ENCODE measurements around the gene MTNR1A. TPM values are rescaled to one million over a fixed set of nuclear protein-coding genes. Genes with fewer than 3 reads are reported as not detected.
"Not testable (repeated sequence)": the region's sequence is repeated elsewhere in the genome, so short reads cannot be mapped to it uniquely, and the experiment has no call there.

MTNR1A gene
- total RNA-seq, 2 donors from 2014 or later: 3.3 to 5.8 TPM

DNA sequence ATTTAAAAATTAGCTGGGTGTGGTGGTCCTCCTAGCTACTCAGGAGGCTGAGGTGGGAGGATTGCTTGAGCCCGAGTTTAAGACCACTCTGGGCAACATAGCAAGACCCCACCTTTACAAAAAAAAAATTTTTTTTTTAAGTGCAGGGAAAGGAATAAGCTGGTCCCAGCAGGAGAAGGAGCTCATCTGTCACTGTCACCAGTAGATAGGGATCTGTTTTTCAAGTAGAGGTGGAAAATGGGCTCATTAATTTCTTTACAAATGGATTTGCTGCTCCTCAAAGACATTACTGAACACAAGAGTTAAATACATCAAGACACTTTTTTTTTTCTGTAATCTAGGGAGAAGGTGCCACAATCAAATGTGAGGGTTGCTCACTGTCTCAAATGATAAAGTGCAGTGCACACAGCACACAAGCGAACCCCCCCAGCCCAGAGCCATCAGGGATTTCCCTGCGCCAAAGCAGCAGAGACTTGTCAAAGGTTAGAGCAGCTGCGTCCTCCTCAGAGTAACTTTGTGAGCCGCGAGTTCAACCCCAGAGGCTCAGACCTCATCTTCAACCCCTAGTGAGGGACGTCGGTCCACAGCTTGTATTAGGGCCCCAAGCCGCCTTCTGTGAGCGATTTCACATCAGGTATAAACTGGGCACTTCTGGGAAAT is 14.3 kb upstream of the MTNR1A start:
- intact Hi-C loops (cut with DNase I, micrococcal nuclease): no loop called here
- DNase-seq: peak in 1 of 2 donors; percentile 26
- ATAC-seq: peak; percentile 32

DNA sequence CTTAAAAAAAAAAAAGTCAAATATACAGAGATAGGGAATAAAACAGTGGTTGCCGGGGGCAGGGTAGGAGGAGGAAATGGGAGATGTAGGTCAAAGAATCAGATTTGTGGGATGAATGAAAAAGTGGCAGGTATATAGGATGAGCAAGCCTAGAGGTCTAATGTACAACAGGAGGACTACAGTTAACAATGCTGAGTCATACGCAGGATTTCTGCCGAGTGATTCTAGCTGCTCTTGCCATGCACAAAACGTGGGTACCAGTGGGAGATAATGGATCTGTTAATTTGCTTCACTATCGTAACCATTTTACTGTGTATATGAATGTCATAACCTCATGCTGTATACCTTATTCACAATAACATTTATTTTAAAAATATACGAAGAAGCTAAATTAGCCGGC is 10.7 kb upstream of the MTNR1A start:
- intact Hi-C loops (cut with DNase I, micrococcal nuclease): no loop called here
- DNase-seq (no peak), ATAC-seq (no peak)

DNA sequence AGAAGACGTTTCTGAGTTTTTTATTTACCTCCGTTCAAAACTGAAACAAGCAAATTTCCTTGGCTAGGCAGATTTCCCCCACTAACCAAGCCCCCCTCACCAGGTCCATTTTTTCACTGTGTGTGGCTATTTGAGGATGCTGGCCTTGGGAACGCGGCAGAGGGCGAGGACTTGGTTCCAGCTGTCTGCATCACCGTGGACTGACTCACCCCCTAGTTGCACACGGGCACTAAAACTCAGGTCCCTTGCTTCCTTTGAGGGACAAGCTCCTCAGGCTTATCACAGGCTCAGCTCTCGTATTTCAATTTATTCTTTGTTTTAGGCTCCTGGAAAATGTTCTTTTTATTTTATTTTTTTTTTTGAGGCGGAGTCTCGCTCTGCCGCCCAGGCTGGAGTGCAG is 8.4 kb upstream of the MTNR1A start:
- no peak for ATAC-seq
- intact Hi-C loops (cut with DNase I, micrococcal nuclease): no loop called here

DNA sequence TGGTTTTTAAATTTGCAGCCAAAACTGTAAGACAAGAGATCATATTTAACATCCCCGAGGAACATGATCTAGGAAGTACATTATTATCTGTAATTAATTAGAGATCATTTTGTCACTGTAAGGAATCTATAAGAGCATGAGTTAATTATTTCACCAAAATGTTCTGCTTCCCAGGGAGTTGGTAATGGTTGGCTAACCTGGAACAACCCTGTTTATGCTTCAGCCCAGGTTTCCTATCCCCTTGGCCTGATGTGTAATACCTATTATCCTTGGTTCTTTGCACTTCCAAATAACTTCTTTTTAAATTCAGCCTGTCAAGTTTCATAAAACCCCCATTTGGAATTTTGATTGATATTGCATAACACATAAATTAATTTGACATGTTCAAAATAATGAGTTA is 6.4 kb upstream of the MTNR1A start:
- DNase-seq: no peak
- no peak for ATAC-seq
- intact Hi-C loops (cut with DNase I, micrococcal nuclease): no loop called here

More for the DNA sequence above, 8.4 kb upstream of the MTNR1A start:
- DNase-seq: no peak

DNA sequence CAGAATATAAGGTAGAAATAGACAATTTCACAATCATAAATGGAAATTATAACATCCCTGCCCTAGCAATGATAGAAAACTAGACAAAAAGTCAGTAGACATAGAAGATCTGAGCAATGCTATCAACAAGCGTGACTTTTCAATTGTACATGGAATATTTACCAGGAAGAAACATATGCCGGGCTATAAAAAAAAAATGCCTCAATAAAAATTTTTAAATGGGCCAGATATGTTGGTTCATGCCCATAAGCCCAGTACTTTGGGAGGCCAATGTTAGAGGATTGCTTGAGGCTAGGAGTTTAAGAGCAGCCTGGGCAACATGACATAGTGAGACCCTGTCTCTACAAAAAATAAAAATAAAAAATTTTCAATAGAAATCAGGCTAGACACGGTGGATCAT is 5.3 kb upstream of the MTNR1A start:
- intact Hi-C loops (cut with DNase I, micrococcal nuclease): no loop called here
- no peak for DNase-seq
- ATAC-seq: peak; percentile 67

DNA sequence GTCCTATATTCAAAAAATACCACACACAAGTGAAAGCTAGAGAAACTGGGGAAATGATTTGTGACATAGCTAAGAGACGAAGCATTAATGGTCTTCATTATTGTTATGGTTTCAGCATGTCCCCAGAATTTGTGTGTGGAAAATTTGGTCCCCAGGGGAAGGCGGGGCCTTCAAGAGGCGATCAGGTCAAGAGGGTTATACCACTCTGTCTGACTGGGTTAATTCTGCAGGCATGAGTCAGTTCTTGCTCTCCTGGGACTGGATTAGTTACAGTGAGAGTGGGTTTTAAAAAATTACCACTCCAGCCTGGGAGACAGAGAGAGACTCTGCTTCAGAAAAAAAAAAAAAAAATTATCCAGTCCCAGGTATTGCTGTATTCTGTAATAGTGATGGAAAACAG is 2.1 kb upstream of the MTNR1A start:
- intact Hi-C loops (cut with DNase I, micrococcal nuclease): no loop called here
- ATAC-seq: no peak
- no peak for DNase-seq

DNA sequence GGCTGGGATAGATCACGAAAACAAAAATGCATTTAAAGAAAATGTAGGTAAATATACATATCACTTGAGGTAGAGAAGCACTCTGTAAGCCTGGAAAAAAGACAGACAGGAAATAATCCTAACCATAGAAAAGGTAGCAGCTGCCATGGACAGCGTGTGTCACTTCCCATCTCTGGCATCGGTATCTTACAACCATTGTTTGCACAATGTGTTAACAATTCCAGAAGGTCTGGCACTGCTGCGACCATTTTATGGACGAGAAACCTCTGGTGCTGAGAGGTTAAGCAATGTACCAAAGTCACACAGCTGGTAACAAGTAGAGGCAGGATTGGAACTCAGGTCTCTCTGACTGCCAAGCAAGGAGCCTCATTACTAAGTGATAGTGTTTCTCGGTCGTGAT is 1.7 kb upstream of the MTNR1A start:
- no peak for ATAC-seq
- intact Hi-C loops (cut with DNase I, micrococcal nuclease): no loop called here
- DNase-seq: no peak

DNA sequence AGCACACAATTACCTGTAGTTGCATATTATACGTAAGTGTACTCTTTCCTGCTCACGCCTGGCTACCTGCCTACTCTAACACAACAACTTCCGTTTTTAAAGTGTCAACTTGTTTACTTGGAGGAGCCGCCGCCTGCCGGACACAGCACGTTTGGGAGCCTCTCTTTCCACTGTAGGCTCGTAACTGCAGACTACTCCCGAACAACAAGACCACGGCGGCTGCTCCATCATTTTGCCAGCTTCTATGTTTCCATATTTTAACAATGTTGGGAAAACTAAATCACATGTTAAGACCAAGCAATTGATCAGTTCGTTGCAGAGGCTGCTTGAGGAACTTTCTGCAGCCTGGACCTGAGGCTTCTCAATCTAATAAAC is 841 bp downstream of the MTNR1A start:
- intact Hi-C loops (cut with DNase I, micrococcal nuclease): no loop called here
- ATAC-seq (peak; percentile 89), DNase-seq (peak; percentile 83 to 86)

DNA sequence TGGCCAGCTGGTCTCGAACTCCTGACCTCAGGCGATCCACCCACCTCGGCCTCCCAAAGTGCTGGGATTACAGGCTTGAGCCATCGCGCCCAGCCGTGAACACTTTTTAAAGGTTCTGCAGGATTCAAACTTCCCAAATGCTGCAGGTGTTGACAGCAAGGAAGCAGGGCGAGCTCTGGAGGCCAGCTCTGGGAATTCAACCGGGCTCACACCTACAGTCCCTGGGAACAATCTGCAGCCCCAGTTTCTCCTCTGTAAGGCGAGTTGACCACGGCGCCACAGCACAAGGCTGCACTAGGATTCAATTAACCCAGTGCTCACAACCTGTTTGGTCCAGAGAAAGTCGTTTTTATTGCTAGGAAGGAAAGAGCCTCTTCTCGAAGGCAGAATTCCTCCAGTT is 1.6 kb downstream of the MTNR1A start:
- DNase-seq (peak in 1 of 2 donors; percentile 49), ATAC-seq (peak; percentile 69)
- intact Hi-C loops (cut with DNase I, micrococcal nuclease): no loop called here

DNA sequence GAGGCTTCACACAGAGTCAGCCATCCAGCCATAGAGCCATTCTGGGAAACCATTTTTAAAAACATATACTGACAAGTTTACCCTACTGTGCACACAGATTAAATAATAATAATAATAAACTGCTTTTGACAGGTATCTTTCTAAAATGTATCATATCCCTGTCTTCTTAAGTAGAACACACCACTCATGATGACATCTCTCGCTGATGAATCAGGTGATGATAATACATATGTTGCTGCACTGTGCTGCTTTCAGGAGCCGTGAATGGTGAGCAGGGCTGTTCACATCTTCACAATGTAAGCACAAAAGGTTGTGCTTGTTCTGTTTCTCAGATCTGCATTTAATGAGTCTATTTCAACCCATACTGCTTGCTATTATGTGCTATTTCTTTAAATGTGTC is 3.5 kb downstream of the MTNR1A start:
- no peak for DNase-seq
- no peak for ATAC-seq
- intact Hi-C loops (cut with DNase I, micrococcal nuclease): no loop called here

DNA sequence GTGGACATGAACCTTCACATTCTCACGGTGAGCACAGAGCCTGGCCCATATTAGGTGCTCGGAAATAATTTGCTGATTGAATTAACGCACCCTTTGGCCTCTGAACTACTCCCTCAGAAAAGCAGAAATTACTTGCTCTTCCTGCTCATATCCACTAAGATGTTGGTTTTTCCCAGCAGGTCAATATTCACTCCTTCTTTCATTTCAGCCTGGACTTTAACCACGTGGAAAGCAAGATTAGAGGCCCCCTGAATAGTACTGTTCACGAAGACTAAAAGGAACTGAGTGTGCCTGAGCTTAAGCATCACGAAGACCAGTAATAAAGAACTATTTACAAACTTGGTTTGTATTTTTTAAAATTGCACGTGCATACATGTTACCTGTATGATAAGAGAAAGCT is 9.9 kb downstream of the MTNR1A start:
- ATAC-seq: no peak
- intact Hi-C loops (cut with DNase I, micrococcal nuclease): no loop called here

DNA sequence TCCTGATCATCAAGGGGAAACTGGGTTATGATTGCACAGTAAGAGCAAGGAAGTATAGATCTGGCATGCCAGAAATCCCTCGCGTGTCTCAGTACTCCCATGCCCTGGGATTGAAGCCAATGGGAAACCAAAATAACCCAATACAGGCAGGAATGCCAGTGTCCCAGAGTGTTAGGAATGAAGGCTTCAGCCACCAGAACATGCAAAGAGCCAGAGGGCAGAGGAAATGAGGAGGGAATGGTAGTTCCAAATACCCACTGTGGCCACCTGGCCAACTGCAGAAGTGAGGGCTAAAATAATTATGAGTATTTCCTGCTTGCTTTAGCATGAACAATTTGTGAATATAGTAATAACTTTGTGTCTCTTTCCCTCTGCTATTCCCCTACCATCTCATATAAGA is 12.2 kb downstream of the MTNR1A start:
- intact Hi-C loops (cut with DNase I, micrococcal nuclease): no loop called here
- ATAC-seq (no peak), DNase-seq (no peak)

More for the DNA sequence above, 9.9 kb downstream of the MTNR1A start:
- no peak for DNase-seq

DNA sequence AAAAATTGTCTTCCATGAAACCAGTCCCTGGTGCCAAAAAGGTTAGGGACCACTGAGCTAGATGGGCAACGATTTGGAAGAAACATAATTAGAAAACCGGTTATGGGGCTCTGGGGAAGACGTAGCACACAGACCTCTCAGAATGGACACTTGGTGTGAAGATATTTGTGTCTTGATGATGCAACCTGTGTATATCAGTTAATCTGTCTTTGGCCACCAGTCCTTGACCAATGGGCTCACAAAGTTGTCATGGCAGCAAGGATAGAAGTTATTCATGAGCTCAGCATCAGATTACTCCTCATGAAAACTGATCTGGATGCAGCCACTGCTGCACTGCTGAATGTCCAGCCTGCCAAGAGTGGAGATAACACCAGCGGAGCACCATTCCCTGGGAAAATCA is 13.6 kb downstream of the MTNR1A start:
- ATAC-seq (no peak), DNase-seq (no peak)
- intact Hi-C loops (cut with DNase I, micrococcal nuclease): no loop called here

DNA sequence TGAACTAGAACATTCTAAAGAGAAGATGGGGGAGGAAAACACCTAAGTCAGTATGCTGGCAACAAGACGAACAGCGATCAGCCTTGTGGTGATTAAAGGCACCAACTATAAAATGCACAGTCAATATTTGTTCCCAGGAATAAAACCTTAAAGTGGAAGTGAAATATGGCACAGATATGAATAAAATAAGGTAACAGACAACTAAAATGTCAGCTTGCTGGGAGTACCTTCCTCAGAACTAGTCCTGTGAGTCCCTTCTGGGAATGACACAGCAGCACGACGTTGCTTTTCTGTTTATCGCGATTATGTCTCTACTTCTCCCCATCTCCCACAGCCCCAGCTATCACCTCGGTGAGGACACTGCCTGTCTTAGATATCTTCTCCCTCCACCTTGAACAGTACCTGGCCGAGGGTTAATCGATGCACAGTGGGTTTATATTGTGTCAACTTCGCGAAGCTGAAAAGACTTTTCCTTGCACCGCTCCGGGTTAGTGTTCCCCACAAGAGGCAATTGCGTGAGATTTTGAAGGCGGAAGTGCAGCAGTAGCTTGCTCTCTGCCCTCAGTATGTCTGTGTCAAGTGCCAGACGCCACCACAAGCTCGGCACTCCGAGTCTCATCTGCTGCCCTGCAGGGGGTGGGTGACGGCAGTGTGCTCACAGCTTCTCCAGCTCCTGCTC is 17.4 kb downstream of the MTNR1A start:
- DNase-seq: peak; percentile 20 to 33
- peak; percentile 76 for ATAC-seq
- intact Hi-C loops (cut with DNase I, micrococcal nuclease): no loop called here

DNA sequence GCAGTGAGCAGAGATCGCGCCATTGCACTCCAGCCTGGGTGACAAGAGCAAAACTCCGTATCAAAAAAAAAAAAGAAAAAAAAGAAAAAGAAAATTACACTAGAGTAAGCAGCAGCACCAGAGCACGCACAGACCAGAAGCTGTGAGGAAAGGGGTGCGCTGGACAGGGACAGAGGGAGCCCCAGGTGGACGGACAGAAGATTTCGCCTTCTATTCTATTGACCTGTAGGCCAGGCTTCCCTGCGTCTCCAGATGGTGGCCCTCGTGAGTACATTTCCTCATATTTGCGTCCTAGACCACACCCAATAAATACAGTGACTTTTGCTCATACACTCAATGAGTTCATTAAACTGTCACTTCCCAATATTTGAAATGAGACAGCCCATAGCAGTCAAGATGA is 19.1 kb downstream of the MTNR1A start:
- ATAC-seq (peak; percentile 63), DNase-seq (peak in 1 of 2 donors; percentile 22)
- intact Hi-C loops (cut with DNase I, micrococcal nuclease): no loop called here

DNA sequence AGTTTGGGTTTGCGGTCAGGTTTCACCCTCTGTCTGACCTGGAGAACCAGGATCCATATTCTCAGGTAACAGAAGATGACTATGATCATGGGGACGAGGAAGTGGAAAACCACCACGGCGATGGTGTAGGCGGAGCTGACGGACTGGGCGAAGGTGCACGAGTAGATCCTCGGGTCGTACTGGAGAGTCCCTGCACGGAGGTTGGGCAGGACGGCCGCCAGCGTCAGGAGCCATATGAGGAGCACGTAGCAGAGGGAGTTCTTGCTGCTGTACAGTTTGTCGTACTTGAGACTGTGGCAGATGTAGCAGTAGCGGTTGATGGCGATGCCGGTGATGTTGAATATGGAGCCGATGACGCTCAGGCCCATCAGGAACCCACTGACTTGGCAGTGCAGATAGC is 21.3 kb downstream of the MTNR1A start:
- DNase-seq: no peak
- ATAC-seq: no peak
- intact Hi-C loops (cut with DNase I, micrococcal nuclease): no loop called here

DNA sequence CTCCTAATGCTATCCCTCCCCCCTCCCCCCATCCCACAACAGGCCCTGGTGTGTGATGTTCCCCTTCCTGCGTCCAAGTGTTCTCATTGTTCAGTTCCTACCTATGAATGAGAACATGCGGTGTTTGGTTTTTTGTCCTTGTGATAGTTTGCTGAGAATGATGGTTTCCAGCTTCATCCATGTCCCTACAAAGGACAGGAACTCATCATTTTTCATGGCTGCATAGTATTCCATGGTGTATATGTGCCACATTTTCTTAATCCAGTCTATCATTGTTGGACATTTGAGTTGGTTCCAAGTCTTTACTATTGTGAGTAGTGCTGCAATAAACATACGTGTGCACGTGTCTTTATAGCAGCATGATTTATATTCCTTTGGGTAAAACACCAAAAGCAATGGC is 31.4 kb downstream of the MTNR1A start:
- ATAC-seq; DNase-seq; intact Hi-C loops (cut with DNase I, micrococcal nuclease): not testable (repeated sequence)

DNA sequence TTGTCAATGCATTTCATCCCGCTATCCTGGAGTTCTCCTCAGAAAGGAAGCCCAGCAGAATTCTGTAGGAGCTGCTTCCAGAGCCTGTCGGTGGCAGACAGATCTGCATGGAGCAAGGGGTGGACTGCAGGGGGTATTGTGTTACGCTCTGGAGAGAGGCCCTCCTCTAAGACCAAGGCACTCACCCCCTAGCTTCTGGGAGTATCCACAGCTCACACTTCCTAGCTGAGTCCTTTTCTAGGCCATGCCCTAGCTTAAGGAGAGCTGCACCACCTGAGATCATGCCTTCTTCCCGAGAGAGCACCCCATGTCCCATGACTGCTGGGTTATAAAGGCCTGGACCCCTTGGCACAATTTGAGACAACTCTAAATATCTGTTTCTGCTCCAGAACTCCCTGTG is 39.1 kb downstream of the MTNR1A start:
- intact Hi-C loops (cut with DNase I, micrococcal nuclease): no loop called here
- no peak for DNase-seq
- no peak for ATAC-seq

DNA sequence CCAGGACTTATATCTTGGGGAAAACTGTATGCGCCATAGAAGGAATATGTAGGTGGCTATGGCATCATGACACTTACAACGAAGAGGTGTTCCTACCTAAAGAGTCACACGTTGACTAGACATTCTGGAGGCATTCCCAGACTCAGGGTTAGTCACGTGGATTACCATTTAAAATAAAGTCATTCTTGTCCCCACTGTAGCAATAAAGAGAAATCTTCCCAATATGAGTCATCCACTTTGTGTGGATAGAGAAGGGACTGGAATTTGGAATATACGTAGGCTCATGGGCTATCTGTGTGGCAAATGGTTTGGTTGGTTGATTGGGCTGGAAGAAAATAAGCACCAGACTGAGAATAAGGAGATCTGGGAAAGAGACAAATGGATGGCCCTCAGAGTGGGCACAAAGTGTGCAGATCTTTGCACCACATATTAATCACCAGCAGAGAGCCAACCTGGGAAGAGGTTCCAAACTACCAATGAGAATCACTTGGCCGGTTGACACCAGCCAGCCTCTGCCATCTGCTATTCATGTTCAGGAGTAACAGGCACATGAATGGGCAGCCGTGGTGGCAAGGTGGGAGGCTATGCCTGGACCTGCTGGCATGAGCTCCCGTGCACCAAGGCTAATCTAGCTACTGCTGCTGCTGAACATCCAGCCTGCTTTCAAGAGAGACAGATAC is 41.0 kb downstream of the MTNR1A start:
- ATAC-seq: no peak
- no peak for DNase-seq
- intact Hi-C loops (cut with DNase I, micrococcal nuclease): no loop called here

DNA sequence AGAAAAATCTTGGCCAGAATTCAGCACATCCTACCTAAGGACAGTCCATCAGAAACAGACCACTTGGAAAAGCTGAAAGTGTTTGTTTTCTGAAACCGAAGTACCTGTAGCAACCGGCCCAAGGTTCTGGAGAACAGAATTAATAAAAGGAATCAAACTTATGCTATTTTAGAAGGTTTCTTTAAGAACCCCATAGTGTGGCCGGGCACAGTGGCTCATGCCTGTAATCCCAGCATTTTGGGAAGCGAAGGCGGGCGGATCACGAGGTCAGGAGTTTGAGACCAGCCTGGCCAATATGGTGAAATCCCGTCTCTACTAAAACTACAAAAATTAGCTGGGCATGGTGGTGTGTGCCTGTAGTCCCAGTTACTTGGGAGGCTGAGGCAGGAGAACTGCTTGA is 50.6 kb downstream of the MTNR1A start:
- DNase-seq; intact Hi-C loops (cut with DNase I, micrococcal nuclease); ATAC-seq: not testable (repeated sequence)
